Measurements from ENCODE around the gene NPTN.
"Not testable (repeated sequence)": the region's sequence is repeated elsewhere in the genome, so short reads cannot be mapped to it uniquely, and the experiment has no call there.

The NPTN gene

GRCh38 chr15:73600413-73601335, 32.5 kb downstream of the NPTN start:
- DNase-seq, result no peak

GRCh38 chr15:73599934-73600333, 33.3 kb downstream of the NPTN start:
- DNase-seq, result no peak

- no peak for DNase-seq
Measured at GRCh38 chr15:73598530-73599160, 34.5 kb downstream of the NPTN start.

- no peak for DNase-seq
Measured at GRCh38 chr15:73597036-73597638, 36.1 kb downstream of the NPTN start.

GRCh38 chr15:73596174-73596573, 37.0 kb downstream of the NPTN start:
- DNase-seq, result no peak

GRCh38 chr15:73594109-73594508, 39.1 kb downstream of the NPTN start:
- DNase-seq, result no peak

- no peak for DNase-seq
Measured at GRCh38 chr15:73593304-73594074, 39.7 kb downstream of the NPTN start.

GRCh38 chr15:73590263-73590662, 42.9 kb downstream of the NPTN start:
- DNase-seq, result no peak

GRCh38 chr15:73589766-73590165, 43.4 kb downstream of the NPTN start:
- no peak for DNase-seq

GRCh38 chr15:73585871-73586654, 47.1 kb downstream of the NPTN start:
- DNase-seq, result no peak

GRCh38 chr15:73584699-73585420, 48.3 kb downstream of the NPTN start:
- DNase-seq, result no peak

- DNase-seq, result no peak
Measured at GRCh38 chr15:73583544-73583943, 49.6 kb downstream of the NPTN start.

- no peak for DNase-seq
Measured at GRCh38 chr15:73582851-73583379, 50.3 kb downstream of the NPTN start.

- no peak for DNase-seq
Measured at GRCh38 chr15:73578026-73578425, 55.2 kb downstream of the NPTN start.

- DNase-seq, result not testable (repeated sequence)
Measured at GRCh38 chr15:73577593-73577992, 55.6 kb downstream of the NPTN start.

GRCh38 chr15:73575636-73576247, 57.4 kb downstream of the NPTN start:
- peak; percentile 16 for DNase-seq

- peak; percentile 5 for DNase-seq
Measured at GRCh38 chr15:73573572-73573971, 59.6 kb downstream of the NPTN start.

GRCh38 chr15:73573037-73573436, 60.2 kb downstream of the NPTN start:
- DNase-seq, result no peak

- DNase-seq, result no peak
Measured at GRCh38 chr15:73572296-73572695, 60.9 kb downstream of the NPTN start.

GRCh38 chr15:73571346-73571745, 61.8 kb downstream of the NPTN start:
- peak; percentile 84 for DNase-seq

All from NCI-H510A (cell line).